LNCaP clone FGC (cell line): ENCODE results near the gene GIPC1.
A peak's percentile ranks its signal among the peaks of the same experiment; 100 is the strongest.

Experiments used
- DNase-seq: peaks from one replicate; pipeline ENCODE4 v3.0.0-alpha.2; 2011; ENCODE audit warnings: low read depth
- H3K4me3 ChIP-seq: 2 replicates; pipeline ENCODE4 v1.5.1; 2011; ENCODE audit warnings: mild to moderate bottlenecking, low read depth, low read length, control low read depth
- TF ChIP-seq, protein P1 (sequence below): IDR thresholded peaks from 2 replicates; pipeline ENCODE4 v1.5.1; 2012; ENCODE audit warnings: mild to moderate bottlenecking; ENCODE audit not compliant: control insufficient read depth, insufficient read depth; ENCODE audit errors: extremely low read depth

Gene GIPC1

DNA sequence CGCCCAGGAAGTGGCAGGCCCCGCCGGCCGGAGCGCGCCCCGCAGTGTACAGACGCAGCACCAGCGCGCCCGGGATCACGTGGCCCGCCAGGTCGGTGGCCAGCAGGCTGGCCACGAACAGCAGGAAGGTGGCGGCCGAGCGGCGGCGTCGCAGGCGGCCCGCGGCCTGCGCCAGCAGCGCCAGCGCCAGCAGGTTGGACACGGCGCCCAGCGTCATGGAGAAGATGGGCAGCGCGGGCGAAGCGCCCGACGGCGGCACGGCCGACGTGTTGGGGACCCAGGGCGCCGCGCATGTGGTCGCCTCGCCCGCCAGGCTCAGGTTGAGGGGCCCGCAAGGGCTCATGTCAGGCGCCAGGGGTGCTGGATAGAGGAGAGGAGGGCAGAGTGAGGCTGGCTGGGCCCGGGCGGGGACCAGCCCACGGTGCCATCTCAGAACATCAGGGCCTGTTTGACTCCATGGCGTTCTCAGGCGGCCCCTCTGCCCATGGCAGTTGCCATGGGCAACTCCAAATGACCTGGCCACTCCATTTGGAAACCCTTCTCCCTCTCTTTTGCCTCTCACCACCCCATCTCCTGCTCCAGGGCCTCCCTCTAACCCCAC lies 21.8 kb downstream of the GIPC1 start:
- DNase-seq = no peak
- TF ChIP-seq, protein P1, sequence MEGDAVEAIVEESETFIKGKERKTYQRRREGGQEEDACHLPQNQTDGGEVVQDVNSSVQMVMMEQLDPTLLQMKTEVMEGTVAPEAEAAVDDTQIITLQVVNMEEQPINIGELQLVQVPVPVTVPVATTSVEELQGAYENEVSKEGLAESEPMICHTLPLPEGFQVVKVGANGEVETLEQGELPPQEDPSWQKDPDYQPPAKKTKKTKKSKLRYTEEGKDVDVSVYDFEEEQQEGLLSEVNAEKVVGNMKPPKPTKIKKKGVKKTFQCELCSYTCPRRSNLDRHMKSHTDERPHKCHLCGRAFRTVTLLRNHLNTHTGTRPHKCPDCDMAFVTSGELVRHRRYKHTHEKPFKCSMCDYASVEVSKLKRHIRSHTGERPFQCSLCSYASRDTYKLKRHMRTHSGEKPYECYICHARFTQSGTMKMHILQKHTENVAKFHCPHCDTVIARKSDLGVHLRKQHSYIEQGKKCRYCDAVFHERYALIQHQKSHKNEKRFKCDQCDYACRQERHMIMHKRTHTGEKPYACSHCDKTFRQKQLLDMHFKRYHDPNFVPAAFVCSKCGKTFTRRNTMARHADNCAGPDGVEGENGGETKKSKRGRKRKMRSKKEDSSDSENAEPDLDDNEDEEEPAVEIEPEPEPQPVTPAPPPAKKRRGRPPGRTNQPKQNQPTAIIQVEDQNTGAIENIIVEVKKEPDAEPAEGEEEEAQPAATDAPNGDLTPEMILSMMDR = no peak

DNA sequence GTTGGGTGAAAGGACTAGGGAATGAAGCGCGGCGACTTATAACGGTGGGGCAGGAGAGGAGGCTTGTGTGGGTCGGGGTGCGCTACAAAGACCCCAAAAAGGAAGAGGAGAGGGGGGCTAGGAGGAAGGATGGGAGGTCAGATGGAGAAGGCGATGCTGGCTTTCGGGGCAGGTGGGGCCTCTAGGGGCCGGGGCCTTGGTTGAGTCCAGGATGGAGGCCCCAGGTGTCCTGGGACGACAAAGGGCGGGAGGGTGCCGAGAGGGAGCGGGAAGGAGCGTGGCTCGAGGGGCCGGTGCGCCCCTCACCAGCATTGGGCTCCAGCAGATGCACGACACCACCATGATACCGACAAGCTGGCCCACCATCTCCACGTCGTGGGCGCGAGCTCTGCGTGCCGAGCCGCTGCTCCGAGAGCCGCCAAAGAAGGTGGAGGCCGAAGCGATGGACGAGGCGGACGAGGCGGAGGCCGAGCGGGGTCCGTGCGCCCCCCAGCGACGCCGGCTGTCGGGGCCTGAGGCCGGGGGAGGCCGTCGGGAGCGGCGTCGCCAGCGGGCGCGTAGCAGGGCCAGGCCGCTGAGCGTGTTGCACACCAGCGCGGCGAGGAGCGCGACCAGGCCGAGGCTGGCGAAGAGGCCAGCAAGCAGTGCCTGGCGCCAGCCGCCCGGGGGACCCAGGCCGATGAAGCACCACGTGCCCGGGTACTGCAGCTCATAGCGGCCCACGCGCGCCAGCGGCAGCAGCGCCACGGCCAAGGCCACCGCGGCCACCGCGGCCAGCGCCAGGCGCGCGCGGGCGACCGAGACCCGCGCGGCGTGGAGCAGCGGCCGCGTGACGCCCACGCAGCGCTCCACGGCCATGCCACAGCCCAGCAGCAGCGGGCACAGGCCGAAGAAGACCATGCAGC lies 22.6 kb downstream of the GIPC1 start:
- H3K4me3 ChIP-seq = no peak overlapping the region
- DNase-seq = no peak
- TF ChIP-seq, protein P1 = no peak

More for the DNA sequence above, 21.8 kb downstream of the GIPC1 start:
- H3K4me3 ChIP-seq = no peak overlapping the region

DNA sequence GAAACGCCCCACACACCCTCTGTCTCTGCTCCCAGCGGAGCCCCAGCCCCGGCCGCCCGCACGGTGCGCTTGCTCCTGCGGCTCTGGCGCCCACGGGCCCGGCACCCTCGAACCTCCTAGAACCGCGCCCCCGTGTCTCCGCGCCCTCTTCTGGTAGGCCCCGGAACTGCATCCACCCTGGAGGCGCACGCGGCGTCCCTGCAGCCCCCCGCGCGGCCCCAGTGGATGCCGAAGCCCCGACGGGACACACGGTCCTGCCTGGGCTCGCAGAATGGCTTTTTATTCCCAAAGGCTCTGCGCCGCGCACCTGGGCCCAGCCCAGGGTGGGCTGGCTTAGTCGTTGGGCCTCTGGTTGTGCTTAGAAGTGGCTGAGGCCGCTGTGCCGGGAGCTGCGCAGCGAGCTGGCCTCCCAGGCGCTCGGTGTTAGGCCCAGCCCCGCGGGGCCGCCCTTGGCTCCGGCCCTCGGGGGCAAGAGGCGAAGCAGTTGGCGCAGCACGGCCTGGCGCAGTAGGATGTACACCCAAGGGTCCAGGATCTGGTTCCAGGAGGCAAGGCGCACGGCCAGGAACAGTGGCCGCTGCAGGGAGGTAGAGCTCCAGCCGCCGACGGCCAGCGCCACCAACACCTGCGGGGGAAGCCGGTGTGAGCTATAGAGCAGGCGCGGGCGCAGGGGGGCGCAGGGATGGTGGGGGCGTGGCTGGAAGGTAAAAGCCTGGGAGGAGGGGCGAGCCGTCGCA lies 23.6 kb downstream of the GIPC1 start:
- TF ChIP-seq, protein P1 = peak; percentile 89
- no peak for DNase-seq
- H3K4me3 ChIP-seq = no peak overlapping the region

DNA sequence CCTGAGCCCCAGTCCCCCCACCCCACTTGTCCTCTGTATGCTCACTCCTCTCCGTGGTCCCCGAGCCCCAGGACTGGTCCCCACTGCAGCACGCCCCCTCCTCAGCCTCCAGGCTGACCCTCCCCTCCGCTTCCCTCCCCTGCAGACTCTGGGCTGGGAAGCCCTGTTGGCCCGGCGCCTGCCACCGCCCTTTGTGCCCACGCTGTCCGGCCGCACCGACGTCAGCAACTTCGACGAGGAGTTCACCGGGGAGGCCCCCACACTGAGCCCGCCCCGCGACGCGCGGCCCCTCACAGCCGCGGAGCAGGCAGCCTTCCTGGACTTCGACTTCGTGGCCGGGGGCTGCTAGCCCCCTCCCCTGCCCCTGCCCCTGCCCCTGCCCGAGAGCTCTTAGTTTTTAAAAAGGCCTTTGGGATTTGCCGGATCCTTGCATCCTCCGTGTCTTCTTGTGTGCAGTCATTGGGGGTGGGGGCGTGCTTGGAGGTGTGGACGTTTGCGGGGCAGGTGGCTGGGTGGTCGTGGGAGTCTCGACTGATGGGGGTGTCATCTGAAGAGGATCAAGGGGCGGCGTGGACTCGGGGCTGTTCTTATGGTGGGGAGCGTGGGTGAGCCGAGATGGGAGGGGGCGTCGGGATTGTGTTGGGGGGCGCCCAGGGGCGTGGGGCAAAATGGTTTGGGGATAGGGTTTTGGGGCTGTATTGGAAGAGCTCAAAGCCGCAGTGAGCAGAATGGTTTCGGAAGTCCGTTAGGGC lies 24.3 kb downstream of the GIPC1 start:
- DNase-seq = no peak
- no peak overlapping the region for H3K4me3 ChIP-seq
- TF ChIP-seq, protein P1 = no peak

DNA sequence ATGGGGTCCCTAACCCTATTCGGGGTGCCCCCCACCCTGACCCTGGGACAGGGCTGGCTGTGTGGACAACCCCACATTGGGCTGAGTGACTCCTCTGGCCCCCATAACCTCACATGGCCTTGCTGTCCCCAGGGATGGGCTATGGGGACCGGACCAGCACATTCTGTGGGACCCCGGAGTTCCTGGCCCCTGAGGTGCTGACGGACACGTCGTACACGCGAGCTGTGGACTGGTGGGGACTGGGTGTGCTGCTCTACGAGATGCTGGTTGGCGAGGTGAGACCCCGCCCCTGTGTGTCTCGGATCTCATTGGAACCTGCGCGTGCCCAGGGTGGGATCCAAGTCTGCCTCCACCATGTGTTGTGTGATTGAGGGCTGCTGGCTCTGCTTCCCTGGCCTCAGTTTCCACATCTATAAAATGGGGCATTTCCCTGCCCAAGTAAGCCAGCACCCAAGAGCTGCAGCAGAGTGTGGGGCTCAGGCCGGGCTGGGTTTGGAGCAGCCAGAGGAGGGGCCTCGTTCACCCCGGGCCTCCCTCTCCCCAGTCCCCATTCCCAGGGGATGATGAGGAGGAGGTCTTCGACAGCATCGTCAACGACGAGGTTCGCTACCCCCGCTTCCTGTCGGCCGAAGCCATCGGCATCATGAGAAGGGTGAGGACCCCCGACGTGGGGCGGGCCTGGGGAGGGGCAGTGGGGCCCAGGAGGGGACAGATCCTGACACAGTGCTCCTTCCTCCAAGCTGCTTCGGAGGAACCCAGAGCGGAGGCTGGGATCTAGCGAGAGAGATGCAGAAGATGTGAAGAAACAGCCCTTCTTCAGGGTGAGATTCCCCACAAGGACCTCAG lies 25.7 kb downstream of the GIPC1 start:
- no peak overlapping the region for H3K4me3 ChIP-seq
- TF ChIP-seq, protein P1 = no peak
- DNase-seq = no peak
